Esophagus squamous epithelium (tissue), 5 donors: Measurements from ENCODE around the gene FOXD3. TPM values are rescaled to one million over a fixed set of nuclear protein-coding genes. Genes with fewer than 3 reads are reported as not detected.

Experiments used
- DNase-seq: peaks from one replicate; lab custom pipeline; 2025; lab: John Stamatoyannopoulos, UW
- H3K27ac ChIP-seq, 4 donors: fragments of 200-600 bp; sonication (generic); one replicate each; pipeline ENCODE4 v1.5.1; 2016 to 2019; ENCODE audit warnings: mild to moderate bottlenecking in 1 of 4
- H3K27me3 ChIP-seq, 4 donors: fragments of 200-600 bp; sonication (generic); 1 replicate in 3 of 4; 2 replicates in 1 of 4; pipeline versions ENCODE4 v1.5.1 to v1.6.0; 2017 to 2021; ENCODE audit warnings: antibody characterized with exemption in 1 of 4
- H3K36me3 ChIP-seq, 3 donors: fragments of 200-600 bp; sonication (generic); one replicate each; pipeline ENCODE4 v1.5.1; 2016 to 2019
- H3K4me1 ChIP-seq, 3 donors: fragments of 200-600 bp; sonication (generic); one replicate each; pipeline ENCODE4 v1.5.1; 2017 to 2019
- H3K4me3 ChIP-seq, 4 donors: fragments of 200-600 bp; sonication (generic); 1 replicate in 3 of 4; 2 replicates in 1 of 4; pipeline ENCODE4 v1.5.1; 2016 to 2019; ENCODE audit warnings: mild to moderate bottlenecking in 2 of 4, moderate library complexity in 1 of 4
- H3K9me3 ChIP-seq, 3 donors: fragments of 200-600 bp; sonication (generic); one replicate each; pipeline ENCODE4 v1.5.1; 2016 to 2019
- POLR2A ChIP-seq, 4 donors: fragments of 450-650 bp; IDR thresholded peaks; one replicate each; pipeline ENCODE4 v1.6.1; 2017; ENCODE audit warnings: antibody characterized with exemption in 4 of 4, mild to moderate bottlenecking in 4 of 4, moderate library complexity in 3 of 4
- WGBS, 2 donors: methylation state at CpG; one replicate each; pipeline ENCODE4 v1.1.5; 2018; 5-methylcytosine and 5-hydroxymethylcytosine counted together
- intact Hi-C: fragments of 100-400 bp; cut with DNase I; formaldehyde crosslinking; loops from one replicate; pipeline ENCODE4 v1.15.0; 2022
- total RNA-seq, 4 donors: library from RNA; depleted of rRNA; stranded (reverse); fragments of >200 nt; gene quantifications; one replicate each; pipeline ENCODE4 v1.1.0, GENCODE V29; 2016
- TF ChIP-seq, protein P1 (sequence below), 6 experiments: fragments of 450-650 bp in 4 of 6; fragments of 200-600 bp in 2 of 6; sonication (generic) in 2 of 6; IDR thresholded peaks; one replicate each; pipeline ENCODE4 v1.5.1; 2016 to 2019; ENCODE audit warnings: antibody characterized with exemption in 6 of 6, mild to moderate bottlenecking in 4 of 6, moderate library complexity in 4 of 6
- donor health status: DM: yes; HTN: yes; CAD: no.

The FOXD3 gene
- total RNA-seq, 4 donors from 2014 or later: 0.76 TPM; not detected in 3

DNA sequence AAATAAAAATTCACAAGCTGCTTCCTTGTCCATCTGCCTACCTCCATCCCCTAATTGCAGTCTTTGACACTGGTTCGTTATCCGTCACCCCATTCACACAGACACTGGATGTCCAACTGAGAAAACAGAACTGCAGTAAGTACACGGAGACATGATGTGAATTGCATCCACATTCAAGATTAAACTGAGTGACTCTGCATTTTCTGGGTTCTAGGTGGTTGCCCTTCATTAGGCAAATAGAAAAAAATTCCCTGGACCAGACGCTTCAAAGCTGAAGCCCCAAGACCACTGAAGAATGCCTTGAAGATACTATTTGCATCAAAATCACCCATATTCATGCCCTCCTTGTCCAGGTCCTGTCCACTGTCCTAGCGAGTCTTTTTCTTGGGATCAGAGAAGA lies 37.2 kb downstream of the FOXD3 start:
- no peak for DNase-seq
- 89 to 90% methylated on average over 5 of the region's 5 CpGs for WGBS, 2 donors
- no peak overlapping the region for H3K27ac ChIP-seq
- H3K4me1 ChIP-seq: no peaks in the 10 kb centered on the region
- H3K9me3 ChIP-seq: no peaks in the 10 kb centered on the region
- no peak for TF ChIP-seq POLR2A (IDR thresholded peaks at IDR 0.05)
- TF ChIP-seq, protein P1, sequence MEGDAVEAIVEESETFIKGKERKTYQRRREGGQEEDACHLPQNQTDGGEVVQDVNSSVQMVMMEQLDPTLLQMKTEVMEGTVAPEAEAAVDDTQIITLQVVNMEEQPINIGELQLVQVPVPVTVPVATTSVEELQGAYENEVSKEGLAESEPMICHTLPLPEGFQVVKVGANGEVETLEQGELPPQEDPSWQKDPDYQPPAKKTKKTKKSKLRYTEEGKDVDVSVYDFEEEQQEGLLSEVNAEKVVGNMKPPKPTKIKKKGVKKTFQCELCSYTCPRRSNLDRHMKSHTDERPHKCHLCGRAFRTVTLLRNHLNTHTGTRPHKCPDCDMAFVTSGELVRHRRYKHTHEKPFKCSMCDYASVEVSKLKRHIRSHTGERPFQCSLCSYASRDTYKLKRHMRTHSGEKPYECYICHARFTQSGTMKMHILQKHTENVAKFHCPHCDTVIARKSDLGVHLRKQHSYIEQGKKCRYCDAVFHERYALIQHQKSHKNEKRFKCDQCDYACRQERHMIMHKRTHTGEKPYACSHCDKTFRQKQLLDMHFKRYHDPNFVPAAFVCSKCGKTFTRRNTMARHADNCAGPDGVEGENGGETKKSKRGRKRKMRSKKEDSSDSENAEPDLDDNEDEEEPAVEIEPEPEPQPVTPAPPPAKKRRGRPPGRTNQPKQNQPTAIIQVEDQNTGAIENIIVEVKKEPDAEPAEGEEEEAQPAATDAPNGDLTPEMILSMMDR (IDR thresholded peaks at IDR 0.05): no peak
- no peak overlapping the region for H3K4me3 ChIP-seq
- no peaks in the 10 kb centered on the region for H3K36me3 ChIP-seq
- intact Hi-C loops: no loop called here
- peaks cover 0 to 18% (median 0%) of the 10 kb centered on the region in 4 donors for H3K27me3 ChIP-seq

DNA sequence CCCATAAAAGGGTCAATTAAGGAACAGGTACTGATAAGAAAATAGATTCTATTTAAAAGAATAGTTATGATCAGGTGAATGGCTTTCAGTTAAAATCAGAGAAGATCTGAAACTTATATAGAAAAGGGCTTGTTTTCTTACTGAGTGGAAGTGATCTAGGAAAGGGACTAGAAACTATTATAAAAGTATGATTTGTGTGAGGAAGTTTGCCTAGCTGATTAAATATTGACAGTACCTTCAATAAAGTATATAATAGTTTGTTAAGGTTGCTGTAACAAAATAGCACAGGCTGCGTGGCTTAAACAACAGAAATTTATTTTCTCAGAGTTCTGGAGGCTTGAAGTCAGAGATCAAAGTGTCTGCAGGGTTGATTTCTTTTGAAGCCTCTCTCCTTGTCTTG lies 39.7 kb downstream of the FOXD3 start:
- H3K9me3 ChIP-seq: no peaks in the 10 kb centered on the region
- no peaks in the 10 kb centered on the region for H3K36me3 ChIP-seq
- TF ChIP-seq, protein P1 (IDR thresholded peaks at IDR 0.05): no peak
- TF ChIP-seq POLR2A (IDR thresholded peaks at IDR 0.05): no peak
- 87 to 96% methylated on average over 1 of the region's 1 CpG for WGBS, 2 donors
- no peak for DNase-seq
- intact Hi-C loops: no loop called here
- peaks cover 0 to 13% (median 9%) of the 10 kb centered on the region in 3 donors for H3K4me1 ChIP-seq
- H3K27ac ChIP-seq: no peak overlapping the region
- H3K27me3 ChIP-seq: peaks cover 0 to 3% (median 0%) of the 10 kb centered on the region in 4 donors
- no peak overlapping the region for H3K4me3 ChIP-seq

DNA sequence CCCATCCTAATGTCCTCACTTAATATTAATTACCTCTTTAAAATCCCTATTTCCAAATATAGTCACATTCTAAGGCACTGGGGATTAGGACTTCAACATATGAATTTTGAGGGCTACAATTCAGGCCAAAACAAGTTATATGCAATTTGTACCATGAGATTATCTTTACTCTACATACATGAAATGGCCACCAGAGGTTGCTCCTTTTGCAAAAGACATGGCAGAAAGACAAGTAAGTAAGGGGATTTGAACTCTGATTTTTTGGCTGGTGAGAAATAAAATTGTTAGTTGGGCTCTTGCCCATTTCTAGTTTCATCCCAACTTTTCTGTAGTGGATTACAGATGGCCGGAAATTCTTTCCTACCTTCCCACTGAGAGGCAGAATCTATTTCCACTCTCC lies 40.2 kb downstream of the FOXD3 start:
- DNase-seq: no peak
- Histone ChIP-seq H3K27me3 (peaks cover 0 to under 1% (median 0%) of the 10 kb centered on the region in 4 donors), H3K4me3 (no peak overlapping the region), H3K36me3 (no peaks in the 10 kb centered on the region), H3K27ac (no peak overlapping the region), H3K4me1 (peaks cover 0 to 15% (median 11%) of the 10 kb centered on the region in 3 donors), H3K9me3 (no peaks in the 10 kb centered on the region)
- no peak for TF ChIP-seq POLR2A (IDR thresholded peaks at IDR 0.05)
- TF ChIP-seq, protein P1 (IDR thresholded peaks at IDR 0.05): no peak
- intact Hi-C loops: no loop called here
- WGBS, 2 donors: 93 to 100% methylated on average over 1 of the region's 1 CpG

DNA sequence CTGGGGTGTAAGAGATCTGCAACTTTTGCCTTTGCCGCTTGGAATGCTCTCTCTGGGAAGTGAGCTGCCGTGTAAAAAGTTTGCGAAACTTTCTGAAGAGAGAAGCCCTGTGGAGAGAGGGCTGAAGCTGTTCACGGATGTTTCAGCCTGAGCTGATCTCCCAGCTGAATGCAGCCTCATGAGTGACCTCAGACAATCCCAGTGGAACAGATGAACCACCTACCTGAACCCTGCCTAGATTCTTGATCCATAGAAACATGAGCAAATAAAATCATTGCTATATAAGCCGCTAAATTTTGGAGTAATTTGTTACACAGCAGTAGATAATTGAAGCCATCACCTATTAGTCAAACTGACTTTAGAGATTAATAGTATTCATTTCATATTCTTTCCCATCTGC lies 40.6 kb downstream of the FOXD3 start:
- no peak for DNase-seq
- no peak overlapping the region for H3K27ac ChIP-seq
- 90% methylated on average over 2 to 5 of the region's 5 CpGs for WGBS, 2 donors
- peaks cover 0 to 18% (median 11%) of the 10 kb centered on the region in 3 donors for H3K4me1 ChIP-seq
- H3K4me3 ChIP-seq: no peak overlapping the region
- no peak for TF ChIP-seq POLR2A (IDR thresholded peaks at IDR 0.05)
- TF ChIP-seq, protein P1 (IDR thresholded peaks at IDR 0.05): no peak
- no peaks in the 10 kb centered on the region for H3K9me3 ChIP-seq
- intact Hi-C loops: no loop called here
- no peaks in the 10 kb centered on the region for H3K27me3 ChIP-seq
- H3K36me3 ChIP-seq: no peaks in the 10 kb centered on the region

- H3K4me3 ChIP-seq: peak overlapping the region; percentile 74 to 98 (median 94)
- intact Hi-C loops: no loop called here
- H3K36me3 ChIP-seq: peaks cover 0 to 11% (median 0%) of the 10 kb centered on the region in 3 donors
- peak overlapping the region; percentile 82 to 94 (median 90) for H3K27ac ChIP-seq
- no peaks in the 10 kb centered on the region for H3K9me3 ChIP-seq
- no peak for TF ChIP-seq POLR2A (IDR thresholded peaks at IDR 0.05)
- TF ChIP-seq, protein P1 (IDR thresholded peaks at IDR 0.05): no peak
- H3K27me3 ChIP-seq: no peaks in the 10 kb centered on the region
- DNase-seq: no peak
- H3K4me1 ChIP-seq: peaks cover 6 to 31% (median 18%) of the 10 kb centered on the region in 3 donors
- WGBS, 2 donors: 43 to 61% methylated on average over 7 of the region's 7 CpGs
Observed at GRCh38 chr1:63366908-63367214, 44.5 kb downstream of the FOXD3 start.
